Measurements from ENCODE around the gene GNA12. TPM values are rescaled to one million over a fixed set of nuclear protein-coding genes. Genes with fewer than 3 reads are reported as not detected.

The GNA12 gene
- total and polyA plus RNA-seq, 10 of the 15 experiments (the other 5 are each of a cell fraction or from before 2014, with no cell fraction given), result 1.9 to 51.8 (median 12.6) TPM

DNA sequence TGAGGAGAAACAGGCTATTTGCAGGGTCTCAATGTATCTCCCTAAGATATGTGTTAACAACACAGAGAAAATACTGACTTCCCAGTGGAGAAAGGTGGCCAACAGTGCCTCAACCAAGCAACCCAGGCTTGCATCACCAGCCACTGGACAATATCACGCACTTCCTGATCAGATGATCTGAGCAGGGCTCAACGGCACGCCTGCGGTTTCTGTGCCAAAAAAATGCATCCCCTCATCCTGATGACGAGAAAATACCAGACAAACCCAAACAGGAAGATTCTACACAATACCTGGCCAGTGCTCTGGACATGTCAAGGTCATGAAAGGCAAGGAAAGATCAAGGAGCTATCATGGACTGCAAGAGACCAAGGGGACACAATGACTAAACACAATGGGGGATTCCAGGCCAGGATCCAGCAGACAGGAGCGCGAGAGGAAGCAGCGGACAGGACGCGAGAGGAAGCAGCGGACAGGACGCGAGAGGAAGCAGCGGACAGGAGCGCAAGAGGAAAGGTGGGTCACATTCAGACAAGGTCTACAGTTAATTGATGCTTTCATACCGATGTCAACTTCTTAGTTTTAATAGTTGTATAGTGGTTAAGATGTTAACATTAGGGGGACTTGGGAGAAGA lies 51.1 kb downstream of the GNA12 start:
- ChIA-PET POLR2A (no interaction called here), SMC1A (ENCODE audit: uncharacterized antibody, unreplicated experiment) (no interaction called here), RAD21 (ENCODE audit: unreplicated experiment) (no interaction called here), CTCF (no interaction called here)
- in situ Hi-C loops (cut with MboI), result no loop called here
- Histone ChIP-seq H3K27ac (ENCODE audit: control insufficient read depth, insufficient read depth) (no peak overlapping the region), H3K4me1 (ENCODE audit: control insufficient read depth, insufficient read depth, low read length) (no peaks in the 10 kb centered on the region), H3K9ac (ENCODE audit: control insufficient read depth, insufficient read depth, low read length) (no peak overlapping the region), H3K4me3 (no peak overlapping the region), H2AFZ (ENCODE audit: control insufficient read depth, low read depth, low read length) (no peak overlapping the region), H3K36me3 (ENCODE audit: control insufficient read depth in 2 of 2, insufficient read depth in 2 of 2, low read length in 1 of 2) (peaks cover 3 to 12% of the 10 kb centered on the region in 2 experiments; a peak in 3 of 4 replicates), H3K27me3 (replicated peaks in 1 of 2; ENCODE audit: control insufficient read depth in 2 of 2, insufficient read depth in 2 of 2, low read length in 1 of 2) (no peaks in the 10 kb centered on the region), H3K9me3 (replicated peaks; ENCODE audit: control insufficient read depth, insufficient read depth, low read length) (no peaks in the 10 kb centered on the region), H3K79me2 (ENCODE audit: control insufficient read depth, insufficient read depth, low read length) (no peaks in the 10 kb centered on the region), H3K4me2 (ENCODE audit: control insufficient read depth, insufficient read depth) (no peak overlapping the region), H4K20me1 (ENCODE audit: control insufficient read depth, insufficient read depth) (no peaks in the 10 kb centered on the region)
- TF ChIP-seq MTA2 (IDR thresholded peaks at IDR 0.05; ENCODE audit: low read depth), result no peak
- DNase-seq (ENCODE audit: low read depth, low spot score) (no peak), ATAC-seq (no peak), FAIRE-seq (no peak)
- BruUV-seq (replicated peaks), result no TSS peak
- intact Hi-C loops (cut with micrococcal nuclease; ENCODE audit: unreplicated experiment), result no loop called here
- WGBS (ENCODE audit: insufficient coverage, insufficient replicate concordance, low lambda C conversion rate, missing lambda C conversion rate), result 98% methylated on average over 16 of the region's 16 CpGs

DNA sequence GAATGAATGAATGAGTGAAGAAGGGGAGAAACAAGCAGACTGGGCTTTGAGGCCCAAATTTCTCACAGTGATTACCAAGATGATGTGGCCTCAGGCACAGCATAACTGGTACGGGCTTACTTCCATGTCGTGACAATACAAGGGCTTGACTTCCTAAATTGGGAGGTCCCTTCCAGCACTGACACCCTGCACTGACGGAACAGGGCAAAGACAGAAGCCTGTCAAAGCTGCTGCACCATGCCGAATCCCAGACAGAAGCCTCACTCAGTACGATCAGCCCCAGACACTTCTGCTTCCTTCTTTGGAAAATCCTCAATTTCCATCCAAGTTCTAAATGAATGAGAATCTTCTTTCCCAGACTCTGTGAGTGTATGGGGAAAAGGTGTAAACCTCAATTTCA lies 51.9 kb downstream of the GNA12 start:
- Histone ChIP-seq H3K4me2 (ENCODE audit: control insufficient read depth, insufficient read depth) (no peak overlapping the region), H3K36me3 (ENCODE audit: control insufficient read depth in 2 of 2, insufficient read depth in 2 of 2, low read length in 1 of 2) (peaks cover 3 to 12% of the 10 kb centered on the region in 2 experiments; a peak in 3 of 4 replicates), H3K4me3 (no peak overlapping the region), H3K9ac (ENCODE audit: control insufficient read depth, insufficient read depth, low read length) (no peak overlapping the region), H3K79me2 (ENCODE audit: control insufficient read depth, insufficient read depth, low read length) (no peaks in the 10 kb centered on the region), H3K27me3 (replicated peaks in 1 of 2; ENCODE audit: control insufficient read depth in 2 of 2, insufficient read depth in 2 of 2, low read length in 1 of 2) (no peaks in the 10 kb centered on the region), H3K4me1 (ENCODE audit: control insufficient read depth, insufficient read depth, low read length) (no peaks in the 10 kb centered on the region), H2AFZ (ENCODE audit: control insufficient read depth, low read depth, low read length) (no peak overlapping the region), H4K20me1 (ENCODE audit: control insufficient read depth, insufficient read depth) (no peaks in the 10 kb centered on the region), H3K9me3 (replicated peaks; ENCODE audit: control insufficient read depth, insufficient read depth, low read length) (no peaks in the 10 kb centered on the region), H3K27ac (ENCODE audit: control insufficient read depth, insufficient read depth) (no peak overlapping the region)
- DNase-seq (ENCODE audit: low read depth, low spot score) (no peak), ATAC-seq (no peak), FAIRE-seq (no peak)
- 97% methylated on average over 5 of the region's 5 CpGs for WGBS (ENCODE audit: insufficient coverage, insufficient replicate concordance, low lambda C conversion rate, missing lambda C conversion rate)
- POLR2A ChIA-PET, result no interaction called here
- in situ Hi-C loops (cut with MboI), result no loop called here
- SMC1A ChIA-PET (ENCODE audit: uncharacterized antibody, unreplicated experiment), result interaction anchor here (0.6 to 1.0 kb wide), 2 partner anchors 22 to 41 kb away, joined by 3 to 4 read pairs; no protein-coding TSS in a partner anchor
- BruUV-seq (replicated peaks), result no TSS peak
- RAD21 ChIA-PET (ENCODE audit: unreplicated experiment), result no interaction called here
- intact Hi-C loops (cut with micrococcal nuclease; ENCODE audit: unreplicated experiment), result no loop called here
- CTCF ChIA-PET, result no interaction called here
- TF ChIP-seq BMI1 (IDR thresholded peaks at IDR 0.05; ENCODE audit: borderline replicate concordance), result no peak
- no peak for TF ChIP-seq CHD2 (IDR thresholded peaks at IDR 0.05; ENCODE audit: borderline replicate concordance, low read depth, low read length)
- TF ChIP-seq, protein P1, sequence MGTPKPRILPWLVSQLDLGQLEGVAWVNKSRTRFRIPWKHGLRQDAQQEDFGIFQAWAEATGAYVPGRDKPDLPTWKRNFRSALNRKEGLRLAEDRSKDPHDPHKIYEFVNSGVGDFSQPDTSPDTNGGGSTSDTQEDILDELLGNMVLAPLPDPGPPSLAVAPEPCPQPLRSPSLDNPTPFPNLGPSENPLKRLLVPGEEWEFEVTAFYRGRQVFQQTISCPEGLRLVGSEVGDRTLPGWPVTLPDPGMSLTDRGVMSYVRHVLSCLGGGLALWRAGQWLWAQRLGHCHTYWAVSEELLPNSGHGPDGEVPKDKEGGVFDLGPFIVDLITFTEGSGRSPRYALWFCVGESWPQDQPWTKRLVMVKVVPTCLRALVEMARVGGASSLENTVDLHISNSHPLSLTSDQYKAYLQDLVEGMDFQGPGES (IDR thresholded peaks at IDR 0.05), result no peak
- TF ChIP-seq RUNX3 (IDR thresholded peaks at IDR 0.05; ENCODE audit: low read length), result no peak
- no peak for TF ChIP-seq BACH1 (IDR thresholded peaks at IDR 0.05; ENCODE audit: borderline replicate concordance)
- TF ChIP-seq NFXL1 (IDR thresholded peaks at IDR 0.05; ENCODE audit: borderline replicate concordance), result no peak
- TF ChIP-seq RELA (IDR thresholded peaks at IDR 0.05; ENCODE audit: borderline replicate concordance, partially characterized antibody), result no peak
- no peak for TF ChIP-seq YBX1 (IDR thresholded peaks at IDR 0.05)
- no peak for TF ChIP-seq HDAC6 (IDR thresholded peaks at IDR 0.05; ENCODE audit: unreplicated experiment)
- no peak for TF ChIP-seq TCF3 (IDR thresholded peaks at IDR 0.05; ENCODE audit: borderline replicate concordance, insufficient read depth, low read depth, low read length)
- TF ChIP-seq, protein P2, sequence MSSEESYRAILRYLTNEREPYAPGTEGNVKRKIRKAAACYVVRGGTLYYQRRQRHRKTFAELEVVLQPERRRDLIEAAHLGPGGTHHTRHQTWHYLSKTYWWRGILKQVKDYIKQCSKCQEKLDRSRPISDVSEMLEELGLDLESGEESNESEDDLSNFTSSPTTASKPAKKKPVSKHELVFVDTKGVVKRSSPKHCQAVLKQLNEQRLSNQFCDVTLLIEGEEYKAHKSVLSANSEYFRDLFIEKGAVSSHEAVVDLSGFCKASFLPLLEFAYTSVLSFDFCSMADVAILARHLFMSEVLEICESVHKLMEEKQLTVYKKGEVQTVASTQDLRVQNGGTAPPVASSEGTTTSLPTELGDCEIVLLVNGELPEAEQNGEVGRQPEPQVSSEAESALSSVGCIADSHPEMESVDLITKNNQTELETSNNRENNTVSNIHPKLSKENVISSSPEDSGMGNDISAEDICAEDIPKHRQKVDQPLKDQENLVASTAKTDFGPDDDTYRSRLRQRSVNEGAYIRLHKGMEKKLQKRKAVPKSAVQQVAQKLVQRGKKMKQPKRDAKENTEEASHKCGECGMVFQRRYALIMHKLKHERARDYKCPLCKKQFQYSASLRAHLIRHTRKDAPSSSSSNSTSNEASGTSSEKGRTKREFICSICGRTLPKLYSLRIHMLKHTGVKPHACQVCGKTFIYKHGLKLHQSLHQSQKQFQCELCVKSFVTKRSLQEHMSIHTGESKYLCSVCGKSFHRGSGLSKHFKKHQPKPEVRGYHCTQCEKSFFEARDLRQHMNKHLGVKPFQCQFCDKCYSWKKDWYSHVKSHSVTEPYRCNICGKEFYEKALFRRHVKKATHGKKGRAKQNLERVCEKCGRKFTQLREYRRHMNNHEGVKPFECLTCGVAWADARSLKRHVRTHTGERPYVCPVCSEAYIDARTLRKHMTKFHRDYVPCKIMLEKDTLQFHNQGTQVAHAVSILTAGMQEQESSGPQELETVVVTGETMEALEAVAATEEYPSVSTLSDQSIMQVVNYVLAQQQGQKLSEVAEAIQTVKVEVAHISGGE (CRISPR knock-in tag; IDR thresholded peaks at IDR 0.05), result no peak
- TF ChIP-seq ZNF207 (IDR thresholded peaks at IDR 0.05; ENCODE audit: borderline replicate concordance), result no peak
